DMS 273 (cell line): ENCODE results near the gene MATN4.

Experiments used
- DNase-seq: peaks from one replicate; lab custom pipeline; 2025; ENCODE audit not compliant: unreplicated experiment; lab: John Stamatoyannopoulos, UW

MATN4 gene

DNA sequence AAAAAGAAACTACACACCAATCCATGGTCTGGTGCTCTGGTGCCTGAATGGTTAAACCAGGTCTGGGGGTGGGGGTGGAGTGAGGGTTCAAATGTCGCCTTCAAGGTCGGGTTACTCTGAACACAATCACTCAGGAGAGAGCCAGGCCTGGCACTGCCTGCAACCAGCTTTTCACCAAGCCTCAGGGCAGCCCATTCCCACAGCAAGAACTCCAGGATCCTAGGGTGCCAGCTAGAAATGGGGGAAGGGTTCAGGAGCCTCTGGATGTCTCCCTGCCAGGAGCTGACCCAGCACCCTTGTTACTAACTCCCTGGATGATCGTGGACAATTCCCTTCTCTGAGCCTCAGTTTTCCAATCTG lies 33.5 kb upstream of the MATN4 start:
- DNase-seq: no peak

DNA sequence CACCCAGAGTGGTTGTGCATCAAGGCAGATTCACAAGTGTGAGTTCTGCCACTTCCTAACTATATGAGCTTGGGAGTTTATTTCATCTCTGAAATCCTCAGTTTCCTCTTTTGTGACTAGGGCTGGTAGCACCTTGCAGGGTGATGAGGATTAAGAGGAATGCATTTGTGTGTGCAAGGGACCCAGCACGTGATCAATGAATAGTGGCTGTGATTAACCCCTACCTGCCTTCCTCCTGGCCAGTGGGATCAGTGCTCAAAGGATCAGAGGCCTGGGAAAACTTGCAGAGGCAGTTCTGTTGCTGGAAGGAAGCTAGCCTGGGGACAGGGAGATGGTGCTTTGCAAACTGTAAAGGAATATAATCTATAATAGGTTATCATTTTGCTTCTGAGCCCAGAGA lies 32.9 kb upstream of the MATN4 start:
- DNase-seq: no peak

DNA sequence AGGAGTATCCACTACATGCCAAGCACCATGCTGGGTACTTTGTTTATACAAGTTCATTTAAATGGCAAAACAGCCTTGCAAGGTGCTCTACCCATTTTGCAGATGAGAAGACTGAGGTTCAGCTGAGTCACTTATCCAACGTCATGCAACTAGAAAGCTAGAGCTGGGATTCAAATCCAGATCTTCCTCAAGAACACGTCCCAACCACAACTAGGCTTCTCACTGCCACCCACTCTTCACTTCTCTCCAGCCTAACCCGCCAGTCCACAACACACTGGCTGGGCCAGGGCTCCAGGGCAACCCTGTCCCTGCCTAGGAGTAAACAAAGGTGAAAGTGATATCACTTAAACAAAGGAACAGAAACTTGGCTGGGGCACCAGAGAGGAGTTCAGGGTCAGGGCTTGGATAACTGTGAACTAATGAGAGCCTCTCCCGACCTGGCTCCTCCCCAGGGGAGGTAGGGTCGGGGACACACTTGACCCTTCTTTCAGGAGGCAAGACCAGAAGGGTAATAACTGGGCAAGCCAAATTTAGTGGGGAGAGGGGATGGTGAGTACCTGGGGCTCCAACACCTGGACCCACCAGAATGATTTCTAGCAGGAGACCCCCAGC lies 32.2 kb upstream of the MATN4 start:
- DNase-seq: no peak

DNA sequence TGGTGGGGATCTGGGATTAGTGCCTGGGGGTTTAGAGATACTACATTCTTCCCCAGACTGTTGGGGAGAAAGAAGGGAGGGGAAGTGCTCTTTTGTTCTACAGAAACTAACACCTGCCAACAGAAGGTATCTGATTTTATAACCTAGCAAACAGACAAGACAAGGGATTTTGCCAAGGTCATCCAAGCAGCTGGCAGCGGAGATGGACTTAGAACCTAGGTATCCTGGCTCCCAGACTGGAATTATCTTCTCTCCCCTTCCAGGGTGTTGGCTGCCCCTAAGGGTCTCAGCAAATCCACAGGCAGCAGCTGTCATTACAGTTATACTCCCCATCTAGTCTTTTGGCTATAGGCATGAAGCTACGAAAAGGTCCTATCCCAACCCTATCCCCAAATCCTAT lies 31.7 kb upstream of the MATN4 start:
- no peak for DNase-seq

DNA sequence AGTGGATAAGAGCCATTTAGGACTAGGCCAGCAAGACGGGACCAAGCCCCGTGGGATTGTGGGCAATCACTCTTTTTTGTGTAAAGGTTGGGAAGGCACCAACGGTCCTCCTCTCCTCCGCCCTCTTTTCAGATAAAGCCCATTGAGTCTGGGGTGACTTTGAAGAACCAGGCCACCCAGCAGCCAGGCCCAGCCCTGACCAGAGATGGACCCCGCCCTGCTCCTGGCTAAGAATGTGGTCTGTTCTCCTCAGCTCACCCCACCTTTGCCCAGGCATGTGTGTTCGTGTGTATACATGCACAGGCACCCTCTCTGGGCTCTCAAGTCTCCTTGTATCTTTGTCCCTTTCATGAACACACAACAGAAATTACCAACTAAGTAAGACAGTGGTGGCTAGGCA lies 31.0 kb upstream of the MATN4 start:
- DNase-seq: no peak

DNA sequence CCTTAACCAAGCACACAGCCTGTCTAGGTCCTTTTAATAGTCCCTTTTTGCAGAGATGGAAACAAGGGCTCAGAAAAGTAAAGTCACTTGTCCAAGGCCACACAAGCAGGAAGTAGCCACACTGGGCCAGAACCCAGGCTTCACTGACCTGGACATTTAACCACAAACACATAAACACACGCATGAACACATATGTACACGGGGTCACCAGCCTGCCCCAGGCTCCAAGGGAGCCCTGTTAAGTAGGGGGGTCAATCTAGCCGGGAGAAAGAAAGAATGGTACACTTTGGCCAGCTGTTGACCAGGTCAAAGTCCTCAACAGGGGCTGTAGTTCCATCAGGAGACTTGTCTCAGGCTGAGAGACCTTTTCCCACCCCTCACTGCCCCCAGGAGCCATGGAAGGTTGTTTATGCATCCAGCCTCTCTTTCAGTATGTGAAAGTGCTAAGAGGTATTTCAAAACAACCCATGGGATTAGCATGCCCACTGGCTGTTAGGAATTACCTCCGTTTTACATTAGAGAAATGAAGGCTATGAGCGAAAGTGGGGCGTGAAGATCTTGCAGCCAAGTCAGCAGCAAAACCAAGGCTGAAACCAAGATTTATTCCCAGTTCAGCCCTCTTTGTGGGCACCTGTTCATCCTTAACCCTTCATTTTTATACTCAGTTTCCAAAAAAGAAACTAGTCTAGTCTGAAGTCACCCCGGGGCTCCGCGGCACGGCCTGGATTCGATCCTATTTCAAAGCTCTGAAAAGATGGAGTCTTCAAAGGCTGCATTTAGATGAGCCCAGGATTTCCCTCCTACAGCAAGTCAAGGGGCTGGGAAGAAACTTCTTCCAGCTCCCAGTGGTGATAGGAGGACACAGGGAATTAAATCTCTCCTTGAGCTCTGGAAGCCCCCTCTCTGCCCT lies 30.3 kb upstream of the MATN4 start:
- DNase-seq: no peak

DNA sequence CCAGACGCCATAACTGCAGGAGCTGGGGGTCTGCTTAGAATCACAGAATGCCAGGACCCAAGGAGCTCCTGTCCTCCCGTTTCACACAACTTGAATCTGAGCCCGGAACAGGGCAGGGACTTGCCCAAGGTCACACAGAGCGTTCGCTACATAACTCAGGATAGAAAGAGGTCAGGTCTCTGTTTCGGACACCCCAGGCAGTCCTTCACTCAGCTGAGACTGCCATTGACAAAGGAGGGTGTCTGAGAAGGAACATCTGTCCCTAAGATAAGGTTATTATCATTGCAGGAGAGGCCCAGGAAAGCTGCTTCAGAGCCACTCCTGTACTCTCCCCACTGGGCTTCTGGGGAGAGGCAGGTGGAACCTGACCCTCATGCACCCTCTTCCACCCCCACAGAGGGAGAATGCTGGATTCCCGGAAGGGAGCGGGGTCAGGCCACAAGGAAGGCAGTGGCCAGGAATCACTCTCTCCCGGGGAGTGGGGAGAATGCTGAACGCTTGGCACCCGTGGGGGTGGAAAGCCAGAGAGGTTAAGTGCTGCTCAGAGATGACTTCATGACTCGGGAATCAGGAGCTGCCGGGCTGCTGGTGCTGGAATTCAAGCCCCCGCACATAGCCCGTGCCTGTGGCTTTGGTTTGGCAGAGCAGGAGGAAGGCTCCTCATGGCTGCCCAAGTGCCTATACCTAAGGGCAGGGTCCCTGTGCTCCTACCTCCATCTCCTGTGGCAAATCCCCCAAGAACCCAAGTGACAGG lies 29.4 kb upstream of the MATN4 start:
- no peak for DNase-seq

DNA sequence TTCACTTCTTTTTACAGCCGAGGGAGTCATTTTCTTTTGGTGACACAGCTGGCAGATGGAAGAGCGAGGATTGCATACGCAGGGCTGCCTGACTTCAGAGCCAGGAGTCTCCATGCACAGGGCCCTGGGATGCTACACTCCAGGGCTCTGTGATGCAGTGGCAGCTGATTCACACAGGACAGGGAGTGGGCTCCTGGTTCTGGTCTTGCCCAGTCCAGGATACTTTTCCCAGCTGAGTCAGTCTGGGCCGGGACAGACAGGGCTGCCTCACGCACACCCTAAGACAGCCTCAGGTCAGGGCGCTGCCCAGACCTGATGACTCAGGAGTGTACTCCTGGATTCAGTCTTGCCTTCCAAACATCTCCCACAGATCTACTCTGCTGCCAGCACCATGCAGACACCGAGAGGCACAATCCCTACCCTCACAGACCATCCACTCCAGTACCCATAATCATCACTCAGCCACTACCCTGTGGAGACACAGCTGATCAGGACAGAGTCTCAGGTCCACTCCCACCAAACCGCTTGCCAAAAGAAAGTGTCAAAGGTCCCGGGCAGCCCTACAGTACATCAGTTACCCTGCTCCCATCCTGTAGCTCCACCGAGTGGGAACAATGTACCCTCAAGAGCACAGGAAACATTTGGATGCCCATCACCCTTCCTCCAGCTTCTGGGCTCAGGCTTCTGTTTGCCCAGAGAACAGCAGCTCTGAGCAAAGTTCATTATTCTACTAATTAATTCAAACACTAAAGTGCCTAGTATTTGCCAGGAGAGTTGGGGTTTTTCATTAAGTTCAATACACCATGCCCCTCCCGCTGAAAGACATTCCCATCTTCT lies 28.6 kb upstream of the MATN4 start:
- no peak for DNase-seq

DNA sequence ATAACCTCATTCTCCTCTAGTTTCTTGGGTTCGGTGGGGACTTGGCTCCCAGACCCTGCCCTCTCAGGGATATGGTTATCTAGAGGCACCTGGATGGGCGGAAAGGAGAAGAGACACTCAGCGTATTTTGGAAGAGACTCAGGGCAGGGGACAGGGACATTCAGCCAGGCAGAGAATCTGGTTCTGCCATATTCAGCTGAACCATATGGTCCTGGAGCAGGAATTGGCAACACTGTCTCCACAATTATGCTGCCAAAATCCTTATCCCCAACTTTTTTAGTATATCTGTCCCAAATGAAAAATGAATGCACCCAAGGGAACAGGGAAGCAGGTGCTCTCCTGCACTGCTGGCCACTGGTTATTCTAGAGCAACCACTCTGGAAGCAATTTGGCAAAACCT lies 22.4 kb upstream of the MATN4 start:
- DNase-seq: no peak

DNA sequence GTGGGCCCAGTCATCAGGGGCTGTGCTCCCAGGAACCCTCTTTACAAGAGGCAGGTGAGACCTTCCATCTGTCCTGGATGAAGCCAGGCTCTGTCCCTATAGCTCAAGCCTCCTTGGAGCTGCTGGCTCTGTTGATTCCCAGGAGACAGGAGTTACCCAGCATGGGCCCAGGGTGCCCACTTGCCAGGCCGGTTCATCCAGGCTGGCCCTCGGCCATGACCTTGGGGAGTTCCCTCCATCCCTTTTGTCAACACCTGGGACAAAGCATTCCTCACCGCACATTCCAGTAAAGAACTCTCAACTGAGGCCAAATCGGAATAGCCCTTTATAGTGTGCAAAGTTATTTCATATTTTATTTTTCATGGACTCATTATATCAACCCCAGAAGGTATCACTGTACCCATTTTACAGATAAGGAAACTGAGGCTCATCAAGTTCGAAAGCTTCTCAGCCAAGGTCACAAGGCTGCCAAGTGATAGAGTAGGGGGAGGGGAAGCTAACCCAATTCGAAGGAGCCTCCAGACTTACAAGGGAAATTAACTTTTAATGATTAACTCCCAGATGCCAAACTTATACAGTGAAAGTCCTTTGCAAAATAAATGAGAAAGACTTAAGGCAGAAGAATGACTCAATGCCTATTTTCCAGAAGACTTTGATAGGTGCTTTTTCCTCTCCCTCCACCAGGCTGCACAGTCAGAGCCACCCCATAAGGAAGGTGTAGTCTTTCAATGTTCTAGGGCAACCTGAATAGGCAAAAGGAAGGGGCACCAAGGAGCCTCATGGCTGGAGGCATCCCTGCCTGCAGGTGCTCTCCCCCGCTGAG lies 21.6 kb upstream of the MATN4 start:
- no peak for DNase-seq

DNA sequence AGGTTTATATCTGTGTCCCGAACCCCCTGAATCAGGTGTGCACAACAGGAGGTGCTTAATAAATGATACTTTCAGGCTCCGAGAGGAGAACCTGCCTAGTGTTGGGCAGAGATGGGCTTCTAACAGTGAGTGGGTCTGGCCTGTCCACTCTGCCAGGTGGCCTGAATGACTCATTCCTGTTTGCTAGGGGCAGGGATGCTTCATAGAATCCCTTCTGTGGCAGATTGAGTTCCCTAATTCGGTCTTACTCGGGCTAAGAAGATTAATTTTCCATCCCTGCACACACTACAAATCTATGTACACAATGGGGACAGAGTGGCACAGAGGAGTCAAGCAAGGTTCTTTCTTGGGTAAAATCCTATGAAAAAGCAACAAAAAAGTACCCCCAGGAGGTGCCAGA lies 20.4 kb upstream of the MATN4 start:
- DNase-seq: no peak

DNA sequence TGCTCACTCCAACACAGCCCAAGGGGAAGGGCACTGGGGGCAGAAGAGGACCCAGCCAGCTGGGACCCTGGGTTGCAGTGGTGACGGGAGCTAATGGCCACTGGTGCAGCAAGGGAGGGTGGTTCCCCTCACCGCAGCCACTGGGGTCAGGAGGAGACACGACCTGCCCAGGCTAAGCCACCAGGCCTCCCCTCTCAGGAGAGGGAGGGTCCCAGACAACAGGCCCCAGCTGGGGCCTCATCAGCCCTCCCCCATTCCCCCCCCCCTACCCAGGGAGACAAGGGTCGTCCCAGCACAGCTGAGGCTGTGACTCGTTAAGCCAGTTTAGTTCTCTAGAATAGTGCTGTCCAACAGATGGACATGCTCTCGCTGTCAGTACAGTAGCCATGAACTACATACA lies 17.3 kb upstream of the MATN4 start:
- no peak for DNase-seq

DNA sequence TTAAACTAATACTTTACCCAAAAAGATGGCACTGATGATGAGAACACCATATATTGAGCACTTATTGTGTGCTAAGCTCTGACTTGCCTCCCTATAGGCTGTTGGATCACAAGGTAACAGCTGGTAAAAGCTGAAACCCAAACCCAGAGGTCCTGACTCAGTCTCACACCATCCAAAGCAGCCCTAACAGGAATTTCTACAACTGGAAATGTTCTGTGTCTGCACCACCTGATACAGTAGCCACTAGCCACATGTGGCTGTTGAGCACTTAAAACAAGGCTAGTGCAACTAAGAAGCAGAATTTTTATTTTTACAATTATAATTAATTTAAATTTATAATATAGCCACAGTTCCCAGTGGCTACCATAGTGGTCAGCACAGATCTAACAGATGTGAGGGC lies 15.6 kb upstream of the MATN4 start:
- no peak for DNase-seq

DNA sequence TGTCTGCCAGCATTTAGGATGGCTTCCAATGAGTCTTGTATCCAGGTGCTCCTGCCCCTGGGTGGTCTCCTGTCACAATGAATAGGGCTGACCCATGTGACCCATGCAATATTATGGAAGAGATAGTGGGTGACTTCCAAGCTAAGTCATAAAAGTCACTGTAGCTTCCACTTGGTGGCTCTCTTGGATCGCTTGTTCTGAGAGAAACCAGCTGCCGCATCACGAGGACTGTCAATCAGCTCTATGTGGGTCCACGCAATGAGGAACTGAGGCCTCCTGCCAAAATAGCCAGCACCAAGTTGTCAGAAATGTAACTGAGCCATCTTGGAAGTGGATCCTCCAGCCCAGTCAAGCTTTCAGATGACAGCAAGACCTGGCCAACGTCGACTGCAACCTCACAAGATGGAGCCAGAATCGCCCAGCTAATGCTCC lies 14.9 kb upstream of the MATN4 start:
- peak; percentile 36 for DNase-seq

DNA sequence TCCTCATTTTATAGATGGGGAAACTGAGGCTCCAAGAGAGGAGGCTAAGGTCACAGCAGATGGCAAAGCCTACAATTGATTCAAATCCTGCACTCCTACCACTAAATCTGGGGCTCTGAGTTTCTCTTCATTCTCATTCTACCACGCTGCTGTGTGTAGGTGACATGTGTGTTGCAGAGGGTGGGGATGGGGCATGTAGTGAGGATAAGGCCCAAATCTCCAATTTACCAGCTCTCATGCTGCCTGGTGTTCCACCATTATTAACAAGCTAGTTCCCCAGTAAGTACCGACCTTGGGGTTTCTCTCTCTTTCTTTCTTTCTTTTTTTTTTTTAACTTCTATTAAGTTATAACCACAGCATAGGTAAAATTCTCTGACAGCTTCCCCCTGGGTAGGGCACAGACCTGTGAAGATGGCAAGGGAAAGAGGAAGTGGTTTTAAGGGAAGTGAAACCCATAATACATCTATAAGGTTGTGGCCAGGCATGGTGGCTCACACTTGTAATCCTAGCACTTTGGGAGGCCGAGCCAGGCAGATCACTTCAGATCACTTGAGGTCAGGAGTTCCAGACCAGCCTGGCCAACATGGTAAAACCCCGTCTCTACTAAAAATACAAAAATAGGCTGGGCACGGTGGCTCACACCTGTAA lies 13.0 kb upstream of the MATN4 start:
- no peak for DNase-seq

DNA sequence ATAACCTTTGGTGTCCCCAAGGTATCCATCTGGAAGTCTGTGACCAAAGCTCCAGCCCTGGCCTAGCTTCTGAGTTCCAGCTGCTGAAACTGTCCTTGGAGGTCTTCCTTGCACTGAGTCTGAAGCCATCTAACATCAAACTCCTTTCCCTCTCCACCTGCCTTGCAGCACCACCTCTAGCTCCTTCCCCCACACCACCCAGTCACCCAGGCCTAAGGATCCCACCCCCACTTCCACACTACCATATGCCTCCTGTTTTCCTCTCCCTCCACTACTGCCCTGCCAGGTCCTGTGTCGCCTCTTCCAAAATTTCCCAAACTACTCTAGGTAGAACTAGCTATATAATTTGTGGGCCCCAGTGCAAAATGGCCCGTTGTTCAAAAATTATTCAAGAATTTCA lies 10.8 kb upstream of the MATN4 start:
- no peak for DNase-seq

DNA sequence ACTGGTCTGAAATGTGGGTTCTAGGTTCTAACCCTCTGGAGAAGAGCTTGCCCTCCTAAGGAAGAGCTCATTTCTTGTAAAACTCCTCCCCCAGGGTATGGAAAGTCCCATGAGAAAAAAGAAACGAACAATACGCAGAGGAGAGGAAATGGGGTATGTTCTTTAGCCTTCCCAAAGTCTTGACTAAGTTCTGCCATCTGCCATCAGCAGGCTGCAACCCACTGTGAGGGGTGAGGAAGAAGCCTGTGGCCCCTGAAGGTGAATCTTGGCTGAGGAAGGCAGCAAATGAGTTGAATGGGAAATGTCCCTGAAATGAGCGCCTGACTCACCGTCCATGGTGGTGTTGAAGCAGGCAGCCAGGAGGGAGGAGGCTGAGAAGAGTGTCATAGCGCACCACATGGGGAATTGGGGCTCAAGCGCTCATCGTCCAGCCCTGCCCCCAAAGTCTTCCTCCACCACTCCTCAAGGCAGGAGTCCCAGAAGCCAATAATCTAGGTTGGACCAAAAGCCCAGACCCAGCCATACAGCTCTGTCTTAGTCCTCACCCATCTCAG lies 10.4 kb upstream of the MATN4 start:
- DNase-seq: no peak

DNA sequence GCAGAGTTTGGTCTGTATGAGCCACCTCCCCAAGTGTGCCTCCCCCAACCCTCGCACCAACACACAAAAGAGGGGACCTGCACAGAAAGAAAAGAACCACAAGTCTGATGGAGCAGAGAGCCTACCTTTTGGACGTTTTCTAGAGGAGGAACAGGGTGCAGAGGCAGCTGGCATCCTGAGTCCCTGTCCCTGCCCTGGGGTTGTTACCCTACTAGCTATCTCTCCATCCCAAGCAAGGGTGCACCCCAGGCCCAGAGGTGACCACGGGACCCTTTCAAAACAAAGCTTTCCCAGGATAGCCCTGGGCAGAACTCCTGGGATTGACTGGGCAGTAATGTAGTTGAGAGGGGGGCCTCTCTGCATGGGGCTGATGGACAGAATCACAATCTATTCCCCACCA lies 9.7 kb upstream of the MATN4 start:
- DNase-seq: no peak
